Skeletal muscle tissue (tissue), 4 donors: ENCODE measurements around the gene EEF2KMT. TPM values are rescaled to one million over a fixed set of nuclear protein-coding genes. Genes with fewer than 3 reads are reported as not detected.
A peak's percentile ranks its signal among the peaks of the same experiment; 100 is the strongest.
"Not testable (repeated sequence)": the region's sequence is repeated elsewhere in the genome, so short reads cannot be mapped to it uniquely, and the experiment has no call there.

Experiments used
- H3K27ac ChIP-seq: one replicate; pipeline ENCODE4 v1.7.0; 2013; ENCODE audit warnings: mild to moderate bottlenecking, low read depth, low read length, inconsistent platforms
- H3K27me3 ChIP-seq, 3 donors: one replicate each; pipeline ENCODE4 v1.7.0; 2013; ENCODE audit warnings: low read length in 3 of 3; ENCODE audit not compliant: control insufficient read depth in 3 of 3, insufficient read depth in 3 of 3
- H3K36me3 ChIP-seq, 3 donors: one replicate each; pipeline ENCODE4 v1.7.0; 2013; ENCODE audit warnings: low read length in 3 of 3; ENCODE audit not compliant: control insufficient read depth in 3 of 3, insufficient read depth in 3 of 3
- H3K4me1 ChIP-seq, 3 donors: one replicate each; pipeline ENCODE4 v1.7.0; 2013; ENCODE audit warnings: low read length in 3 of 3, mild to moderate bottlenecking in 3 of 3; ENCODE audit not compliant: control insufficient read depth in 3 of 3, insufficient read depth in 3 of 3
- H3K4me3 ChIP-seq, 3 donors: one replicate each; pipeline ENCODE4 v1.7.0; 2013; ENCODE audit warnings: low read length in 3 of 3
- H3K9ac ChIP-seq, 3 donors: one replicate each; pipeline ENCODE4 v1.7.0; 2013; ENCODE audit warnings: low read length in 3 of 3, mild to moderate bottlenecking in 3 of 3, moderate library complexity in 2 of 3, low read depth in 1 of 3
- H3K9me3 ChIP-seq, 3 donors: one replicate each; pipeline ENCODE4 v1.7.0; 2013; ENCODE audit warnings: low read length in 3 of 3; ENCODE audit not compliant: control insufficient read depth in 3 of 3
- total RNA-seq: library from RNA; depleted of rRNA; stranded (reverse); fragments of >200 nt; gene quantifications from one replicate; pipeline ENCODE4 v1.2.3, GENCODE V29; 2014
- donor health status: Osteomylitis.

Gene EEF2KMT
- 5.7 TPM for total RNA-seq

GRCh38 chr16:5097470-5098220 is at the start of gene EEF2KMT:
Gene EEF2KMT, minus strand, starts transcription at chr16:5097795. Its CDS starts 56 bp downstream, at chr16:5097739.
- Histone ChIP-seq H3K27ac (peak within 1 kb of the TSS; percentile 65), H3K4me3 (peak within 1 kb of the TSS; percentile 66 to 76 (median 72)), H3K9ac (peak within 1 kb of the TSS; percentile 72 to 82 (median 79))
- not testable (repeated sequence) for H3K4me1 ChIP-seq, H3K36me3 ChIP-seq, H3K9me3 ChIP-seq, H3K27me3 ChIP-seq

- not testable (repeated sequence) for H3K27ac ChIP-seq, H3K4me3 ChIP-seq, H3K4me1 ChIP-seq, H3K9ac ChIP-seq, H3K36me3 ChIP-seq, H3K27me3 ChIP-seq, H3K9me3 ChIP-seq
These were observed 47.0 kb upstream of the EEF2KMT start for GRCh38 chr16:5144621-5144956.

- Histone ChIP-seq H3K27me3 (peaks cover 0 to 8% (median 0%) of the 10 kb centered on the region in 3 donors), H3K9me3 (no peaks in the 10 kb centered on the region), H3K27ac (no peak overlapping the region), H3K9ac (no peak overlapping the region), H3K36me3 (no peaks in the 10 kb centered on the region), H3K4me1 (no peaks in the 10 kb centered on the region), H3K4me3 (no peak overlapping the region)
These were observed 46.4 kb upstream of the EEF2KMT start for GRCh38 chr16:5143761-5144620.

GRCh38 chr16:5140151-5140550 is 42.6 kb upstream of the EEF2KMT start:
- H3K9me3 ChIP-seq, H3K9ac ChIP-seq, H3K27ac ChIP-seq, H3K4me3 ChIP-seq, H3K4me1 ChIP-seq, H3K27me3 ChIP-seq, H3K36me3 ChIP-seq: not testable (repeated sequence)

- H3K4me3 ChIP-seq, H3K9ac ChIP-seq, H3K27ac ChIP-seq, H3K4me1 ChIP-seq, H3K27me3 ChIP-seq, H3K36me3 ChIP-seq, H3K9me3 ChIP-seq: not testable (repeated sequence)
These were observed 37.3 kb upstream of the EEF2KMT start for GRCh38 chr16:5134739-5135452.

GRCh38 chr16:5132915-5133600 is 35.5 kb upstream of the EEF2KMT start:
- not testable (repeated sequence) for H3K4me3 ChIP-seq, H3K36me3 ChIP-seq, H3K9ac ChIP-seq, H3K9me3 ChIP-seq, H3K27me3 ChIP-seq, H3K27ac ChIP-seq, H3K4me1 ChIP-seq

- not testable (repeated sequence) for H3K36me3 ChIP-seq, H3K9me3 ChIP-seq, H3K4me3 ChIP-seq, H3K27me3 ChIP-seq, H3K4me1 ChIP-seq, H3K9ac ChIP-seq, H3K27ac ChIP-seq
These were observed 33.9 kb upstream of the EEF2KMT start for GRCh38 chr16:5131467-5132004.

GRCh38 chr16:5117300-5118087 is 19.9 kb upstream of the EEF2KMT start:
- H3K4me3 ChIP-seq, H3K9me3 ChIP-seq, H3K27me3 ChIP-seq, H3K36me3 ChIP-seq, H3K9ac ChIP-seq, H3K27ac ChIP-seq, H3K4me1 ChIP-seq: not testable (repeated sequence)

- H3K27ac ChIP-seq, H3K9me3 ChIP-seq, H3K36me3 ChIP-seq, H3K4me1 ChIP-seq, H3K4me3 ChIP-seq, H3K9ac ChIP-seq, H3K27me3 ChIP-seq: not testable (repeated sequence)
These were observed 19.2 kb upstream of the EEF2KMT start for GRCh38 chr16:5116780-5117295.
